ENCODE data around the gene ELMO3.

Gene ELMO3

DNA sequence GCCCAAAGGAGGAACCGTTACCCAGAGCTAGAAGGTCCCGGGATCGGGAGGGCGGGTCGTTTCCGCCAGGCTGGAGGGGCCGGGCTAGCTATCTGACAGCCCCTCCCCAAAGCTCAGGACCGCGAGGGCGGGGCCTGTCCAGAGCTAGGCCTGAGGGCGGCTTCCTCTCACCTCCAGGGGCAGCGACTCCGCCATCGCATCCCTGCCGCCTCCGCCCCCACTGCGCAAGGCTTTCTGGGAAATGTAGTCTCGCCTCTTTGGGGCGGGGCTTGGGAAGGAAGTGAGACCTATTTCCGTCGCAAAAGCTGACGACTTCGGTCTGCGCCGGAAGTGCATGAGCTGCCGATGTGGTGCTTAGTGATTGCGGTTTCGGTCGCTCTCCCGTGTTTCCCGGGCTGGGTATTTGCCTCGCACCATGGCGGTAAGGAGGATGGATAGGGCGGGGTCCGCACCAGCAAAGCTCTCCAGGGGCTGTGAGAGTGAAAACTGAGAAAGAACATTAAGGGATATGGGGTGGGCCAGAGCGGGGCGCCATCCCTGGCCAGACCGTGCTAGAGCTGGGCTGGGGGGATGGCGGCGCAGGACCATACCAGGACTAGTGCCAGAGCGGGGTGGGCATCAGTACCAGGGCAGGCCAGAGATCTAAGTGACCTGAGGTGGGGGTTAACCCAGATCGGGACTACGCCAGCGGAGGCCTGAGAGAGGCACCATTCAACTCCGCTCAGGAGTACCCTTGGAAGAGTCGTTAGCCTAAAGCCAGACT is 28.1 kb downstream of the ELMO3 start, which contains the start of gene TMEM208 (continued):
- TF ChIP-seq KLF7 (tag by site-specific recombination; IDR thresholded peaks at IDR 0.05; ENCODE audit: borderline replicate concordance) (0 out of 2 replicates have a peak, but pooled peaks have one; percentile 13), ZNF621 (tag by site-specific recombination; IDR thresholded peaks at IDR 0.05) (no peak), ZNF571 (tag by site-specific recombination; IDR thresholded peaks at IDR 0.05) (no peak), ZNF544 (tag by site-specific recombination; IDR thresholded peaks at IDR 0.05) (no peak), YY1 (tag by site-specific recombination; IDR thresholded peaks at IDR 0.05) (peak; percentile 78), ZSCAN16 (tag by site-specific recombination; IDR thresholded peaks at IDR 0.05) (no peak), ZNF600 (tag by site-specific recombination; IDR thresholded peaks at IDR 0.05) (no peak), MEIS1 (CRISPR knock-in tag; IDR thresholded peaks at IDR 0.05; ENCODE audit: borderline replicate concordance) (no peak), KLF8 (tag by site-specific recombination; IDR thresholded peaks at IDR 0.05) (peak; percentile 83), ZNF501 (tag by site-specific recombination; IDR thresholded peaks at IDR 0.05) (no peak), ZNF664 (tag by site-specific recombination; IDR thresholded peaks at IDR 0.05) (no peak; the same call in 1 of the 2 replicates), GFI1B (tag by site-specific recombination; IDR thresholded peaks at IDR 0.05) (no peak; the same call in 1 of the 2 replicates), ZIC2 (tag by site-specific recombination; IDR thresholded peaks at IDR 0.05) (no peak), ZNF354C (tag by site-specific recombination; IDR thresholded peaks at IDR 0.05; ENCODE audit: borderline replicate concordance, low read depth) (no peak), ZNF747 (tag by site-specific recombination; IDR thresholded peaks at IDR 0.05) (no peak), ZNF433 (tag by site-specific recombination; IDR thresholded peaks at IDR 0.05; ENCODE audit: low read depth) (no peak), ZNF266 (tag by site-specific recombination; IDR thresholded peaks at IDR 0.05; ENCODE audit: low read depth) (no peak), ZNF112 (tag by site-specific recombination; IDR thresholded peaks at IDR 0.05) (no peak), ZNF548 (tag by site-specific recombination; IDR thresholded peaks at IDR 0.05) (no peak), ZNF155 (tag by site-specific recombination; IDR thresholded peaks at IDR 0.05) (no peak), ZBTB7A (tag by site-specific recombination; IDR thresholded peaks at IDR 0.05; ENCODE audit: low read depth) (no peak), ZNF585B (tag by site-specific recombination; IDR thresholded peaks at IDR 0.05) (no peak), SP3 (tag by site-specific recombination; IDR thresholded peaks at IDR 0.05) (peak; percentile 99), ZNF202 (tag by site-specific recombination; IDR thresholded peaks at IDR 0.05; ENCODE audit: borderline replicate concordance) (no peak), ZNF76 (tag by site-specific recombination; IDR thresholded peaks at IDR 0.05; ENCODE audit: borderline replicate concordance, low read depth) (peak; percentile 97), ZNF19 (tag by site-specific recombination; IDR thresholded peaks at IDR 0.05; ENCODE audit: low read depth) (no peak), ZSCAN30 (tag by site-specific recombination; IDR thresholded peaks at IDR 0.05) (no peak)
- TF ChIP-seq, protein P1, sequence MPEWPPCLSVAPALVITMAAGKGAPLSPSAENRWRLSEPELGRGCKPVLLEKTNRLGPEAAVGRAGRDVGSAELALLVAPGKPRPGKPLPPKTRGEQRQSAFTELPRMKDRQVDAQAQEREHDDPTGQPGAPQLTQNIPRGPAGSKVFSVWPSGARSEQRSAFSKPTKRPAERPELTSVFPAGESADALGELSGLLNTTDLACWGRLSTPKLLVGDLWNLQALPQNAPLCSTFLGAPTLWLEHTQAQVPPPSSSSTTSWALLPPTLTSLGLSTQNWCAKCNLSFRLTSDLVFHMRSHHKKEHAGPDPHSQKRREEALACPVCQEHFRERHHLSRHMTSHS (tag by site-specific recombination; IDR thresholded peaks at IDR 0.05), result no peak
- TF ChIP-seq, protein P2, sequence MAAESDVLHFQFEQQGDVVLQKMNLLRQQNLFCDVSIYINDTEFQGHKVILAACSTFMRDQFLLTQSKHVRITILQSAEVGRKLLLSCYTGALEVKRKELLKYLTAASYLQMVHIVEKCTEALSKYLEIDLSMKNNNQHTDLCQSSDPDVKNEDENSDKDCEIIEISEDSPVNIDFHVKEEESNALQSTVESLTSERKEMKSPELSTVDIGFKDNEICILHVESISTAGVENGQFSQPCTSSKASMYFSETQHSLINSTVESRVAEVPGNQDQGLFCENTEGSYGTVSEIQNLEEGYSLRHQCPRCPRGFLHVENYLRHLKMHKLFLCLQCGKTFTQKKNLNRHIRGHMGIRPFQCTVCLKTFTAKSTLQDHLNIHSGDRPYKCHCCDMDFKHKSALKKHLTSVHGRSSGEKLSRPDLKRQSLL (tag by site-specific recombination; IDR thresholded peaks at IDR 0.05), result no peak
- TF ChIP-seq, protein P3, sequence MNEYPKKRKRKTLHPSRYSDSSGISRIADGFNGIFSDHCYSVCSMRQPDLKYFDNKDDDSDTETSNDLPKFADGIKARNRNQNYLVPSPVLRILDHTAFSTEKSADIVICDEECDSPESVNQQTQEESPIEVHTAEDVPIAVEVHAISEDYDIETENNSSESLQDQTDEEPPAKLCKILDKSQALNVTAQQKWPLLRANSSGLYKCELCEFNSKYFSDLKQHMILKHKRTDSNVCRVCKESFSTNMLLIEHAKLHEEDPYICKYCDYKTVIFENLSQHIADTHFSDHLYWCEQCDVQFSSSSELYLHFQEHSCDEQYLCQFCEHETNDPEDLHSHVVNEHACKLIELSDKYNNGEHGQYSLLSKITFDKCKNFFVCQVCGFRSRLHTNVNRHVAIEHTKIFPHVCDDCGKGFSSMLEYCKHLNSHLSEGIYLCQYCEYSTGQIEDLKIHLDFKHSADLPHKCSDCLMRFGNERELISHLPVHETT (tag by site-specific recombination; IDR thresholded peaks at IDR 0.05), result no peak
- TF ChIP-seq, protein P4, sequence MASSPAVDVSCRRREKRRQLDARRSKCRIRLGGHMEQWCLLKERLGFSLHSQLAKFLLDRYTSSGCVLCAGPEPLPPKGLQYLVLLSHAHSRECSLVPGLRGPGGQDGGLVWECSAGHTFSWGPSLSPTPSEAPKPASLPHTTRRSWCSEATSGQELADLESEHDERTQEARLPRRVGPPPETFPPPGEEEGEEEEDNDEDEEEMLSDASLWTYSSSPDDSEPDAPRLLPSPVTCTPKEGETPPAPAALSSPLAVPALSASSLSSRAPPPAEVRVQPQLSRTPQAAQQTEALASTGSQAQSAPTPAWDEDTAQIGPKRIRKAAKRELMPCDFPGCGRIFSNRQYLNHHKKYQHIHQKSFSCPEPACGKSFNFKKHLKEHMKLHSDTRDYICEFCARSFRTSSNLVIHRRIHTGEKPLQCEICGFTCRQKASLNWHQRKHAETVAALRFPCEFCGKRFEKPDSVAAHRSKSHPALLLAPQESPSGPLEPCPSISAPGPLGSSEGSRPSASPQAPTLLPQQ (tag by site-specific recombination; IDR thresholded peaks at IDR 0.05), result peak; percentile 57
- TF ChIP-seq, protein P5, sequence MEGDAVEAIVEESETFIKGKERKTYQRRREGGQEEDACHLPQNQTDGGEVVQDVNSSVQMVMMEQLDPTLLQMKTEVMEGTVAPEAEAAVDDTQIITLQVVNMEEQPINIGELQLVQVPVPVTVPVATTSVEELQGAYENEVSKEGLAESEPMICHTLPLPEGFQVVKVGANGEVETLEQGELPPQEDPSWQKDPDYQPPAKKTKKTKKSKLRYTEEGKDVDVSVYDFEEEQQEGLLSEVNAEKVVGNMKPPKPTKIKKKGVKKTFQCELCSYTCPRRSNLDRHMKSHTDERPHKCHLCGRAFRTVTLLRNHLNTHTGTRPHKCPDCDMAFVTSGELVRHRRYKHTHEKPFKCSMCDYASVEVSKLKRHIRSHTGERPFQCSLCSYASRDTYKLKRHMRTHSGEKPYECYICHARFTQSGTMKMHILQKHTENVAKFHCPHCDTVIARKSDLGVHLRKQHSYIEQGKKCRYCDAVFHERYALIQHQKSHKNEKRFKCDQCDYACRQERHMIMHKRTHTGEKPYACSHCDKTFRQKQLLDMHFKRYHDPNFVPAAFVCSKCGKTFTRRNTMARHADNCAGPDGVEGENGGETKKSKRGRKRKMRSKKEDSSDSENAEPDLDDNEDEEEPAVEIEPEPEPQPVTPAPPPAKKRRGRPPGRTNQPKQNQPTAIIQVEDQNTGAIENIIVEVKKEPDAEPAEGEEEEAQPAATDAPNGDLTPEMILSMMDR (tag by site-specific recombination; IDR thresholded peaks at IDR 0.05), result peak; percentile 83
